SK-N-MC (cell line): ENCODE data around the gene PRRC2A.
A peak's percentile ranks its signal among the peaks of the same experiment; 100 is the strongest.

ENCODE experiments used
- DNase-seq: peaks from one replicate; pipeline ENCODE4 v3.0.0-alpha.2; 2011; ENCODE audit warnings: low read depth, low spot score
- H3K27ac ChIP-seq: fragments of 200-600 bp; sonication (generic); 2 replicates; pipeline ENCODE4 v1.5.1; 2016; ENCODE audit warnings: mixed run types
- H3K36me3 ChIP-seq: fragments of 200-600 bp; sonication (generic); 2 replicates; pipeline ENCODE4 v1.6.1; 2017; ENCODE audit warnings: antibody characterized with exemption, low read length, mixed read lengths; ENCODE audit not compliant: insufficient read depth
- H3K4me3 ChIP-seq: fragments of 200-600 bp; sonication (generic); 2 replicates; pipeline ENCODE4 v1.5.1; 2016
- H3K9ac ChIP-seq: fragments of 200-600 bp; sonication (generic); 2 replicates; pipeline ENCODE4 v1.8.0; 2017; ENCODE audit warnings: mixed run types, mixed read lengths; ENCODE audit not compliant: insufficient read length
- H3K9me3 ChIP-seq: fragments of 200-600 bp; sonication (generic); 2 replicates; pipeline ENCODE4 v1.6.1; 2017; ENCODE audit warnings: low read depth, mild to moderate bottlenecking, antibody characterized with exemption, low read length, moderate library complexity, mixed read lengths
- EZH2 ChIP-seq: fragments of 200-600 bp; sonication (generic); IDR thresholded peaks from one replicate; pipeline ENCODE4 v1.6.1; 2017; ENCODE audit warnings: antibody characterized with exemption
- FOXP2 ChIP-seq: optimal IDR thresholded peaks from 2 replicates; pipeline ENCODE3; 2011; ENCODE audit warnings: mild to moderate bottlenecking, moderate library complexity; ENCODE audit not compliant: insufficient read depth; ENCODE audit errors: extremely low read length, control extremely low read depth
- POLR2AphosphoS5 ChIP-seq: IDR thresholded peaks from 2 replicates; pipeline ENCODE4 v1.6.1; 2012; ENCODE audit warnings: mild to moderate bottlenecking, low read depth, low read length, borderline replicate concordance

PRRC2A gene

DNA sequence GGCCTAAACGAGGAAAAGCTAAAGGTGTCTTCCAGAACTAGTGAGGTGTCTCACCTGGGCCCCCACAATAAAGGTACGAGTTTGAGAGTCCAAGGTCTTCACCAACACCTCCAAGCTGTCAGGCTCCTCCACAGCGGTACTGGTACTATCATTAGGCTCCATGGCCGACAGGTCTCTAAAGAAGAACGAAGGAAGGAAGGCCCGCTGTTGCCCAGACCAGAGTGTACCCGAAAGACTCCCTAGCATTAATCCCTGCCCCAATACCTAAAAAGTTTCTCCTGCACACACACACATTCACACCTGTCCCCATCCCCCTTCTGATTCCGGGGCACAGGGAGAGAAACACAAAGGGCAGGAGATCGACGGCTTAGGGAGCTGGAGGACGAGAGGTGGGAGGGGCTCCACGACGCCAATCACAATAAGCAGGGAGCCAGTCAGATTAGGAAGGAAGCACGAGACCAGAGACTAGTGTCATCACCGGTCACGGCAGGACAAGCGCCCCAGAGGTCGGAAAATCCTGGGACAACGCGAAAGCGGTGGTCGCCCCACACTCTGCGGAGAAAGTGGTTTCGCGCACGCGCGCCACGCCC is 31.2 kb downstream of the PRRC2A start:
- H3K4me3 ChIP-seq, result peak overlapping the region; percentile 85
- TF ChIP-seq FOXP2 (no peak), POLR2AphosphoS5 (no peak), EZH2 (no peak)
- no peaks in the 10 kb centered on the region for H3K9me3 ChIP-seq
- DNase-seq, result no peak
- peaks cover 33% of the 10 kb centered on the region for H3K36me3 ChIP-seq
- peak overlapping the region; percentile 84 for H3K9ac ChIP-seq
- H3K27ac ChIP-seq, result 0 out of 2 replicates have a peak overlapping the region, but pooled peaks have one; percentile 95

DNA sequence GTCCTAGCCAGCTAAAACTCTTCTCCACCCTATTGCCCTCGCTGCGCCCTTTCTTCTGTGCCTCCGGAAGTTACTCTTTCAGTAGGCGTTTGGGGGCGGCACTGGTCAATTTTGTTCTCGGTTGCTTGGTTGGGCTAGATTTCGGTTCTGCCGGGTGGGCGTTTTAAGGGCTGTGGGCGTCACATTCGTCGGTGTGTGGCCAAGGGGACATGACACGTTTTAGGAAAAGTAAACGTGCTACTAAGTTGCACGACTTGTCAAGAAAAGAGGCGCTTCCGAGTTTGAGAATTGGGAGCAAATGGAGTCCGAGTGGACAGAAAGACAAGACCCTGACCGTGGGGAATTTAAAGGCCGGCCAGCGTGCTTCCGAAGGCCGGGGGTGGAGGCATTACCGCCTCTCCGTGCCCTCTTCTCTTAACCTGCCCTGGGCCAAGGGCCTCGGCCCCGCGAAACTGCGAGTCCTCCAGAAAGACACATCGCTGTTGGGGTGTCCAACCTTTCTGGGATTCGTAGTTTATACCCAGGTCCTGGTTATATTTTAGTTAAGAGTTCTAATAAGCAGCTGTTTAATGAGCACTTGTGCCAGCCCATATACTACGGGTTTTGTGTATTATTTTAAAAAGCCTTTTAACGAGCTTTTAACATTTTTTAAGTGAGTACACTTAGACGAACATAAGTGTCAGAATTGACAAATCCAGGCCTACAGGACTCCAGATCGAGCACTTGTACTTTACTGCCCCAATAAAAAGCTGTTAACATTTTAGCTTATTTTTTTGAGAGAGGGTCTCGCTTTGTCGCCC is 32.6 kb downstream of the PRRC2A start:
- peak overlapping the region; percentile 95 for H3K27ac ChIP-seq

DNA sequence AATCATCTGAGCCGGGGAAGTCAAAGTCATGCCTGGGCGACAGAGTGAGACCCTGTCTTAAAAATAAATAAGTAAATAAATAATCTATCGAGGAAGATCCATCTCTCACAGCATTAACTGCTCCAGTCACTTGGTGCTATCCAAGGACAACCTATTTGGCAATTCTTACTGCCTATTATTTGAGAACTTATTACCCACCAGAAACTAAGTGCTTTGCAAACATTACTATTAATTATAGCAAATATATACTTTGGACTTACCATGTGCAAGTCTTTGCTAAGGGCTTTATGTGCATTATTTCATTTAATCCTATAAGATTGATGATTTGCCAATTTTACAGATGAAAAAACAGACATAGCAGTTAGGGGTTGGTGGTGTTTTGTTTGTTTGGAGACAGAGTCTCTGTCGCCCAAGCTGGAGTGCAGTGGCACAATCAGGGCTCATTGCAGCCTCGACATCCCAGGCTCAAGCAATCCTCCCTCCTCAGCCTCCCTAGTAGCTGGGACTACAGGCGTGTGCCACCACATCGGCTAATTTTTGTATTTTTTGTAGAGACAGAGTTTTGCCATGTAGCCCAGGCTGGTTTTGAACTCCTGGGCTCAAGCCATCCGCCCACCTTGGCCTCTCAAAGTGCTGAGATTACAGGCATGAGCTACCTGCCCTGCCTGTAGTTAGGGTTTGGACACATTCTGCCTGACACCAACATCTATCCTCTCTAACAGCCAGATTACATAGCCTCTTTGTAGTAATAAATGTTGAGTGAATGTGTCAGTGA is 34.2 kb downstream of the PRRC2A start:
- Histone ChIP-seq H3K27ac (no peak overlapping the region), H3K36me3 (peaks cover 7% of the 10 kb centered on the region; the same call in 1 of the 2 replicates), H3K9ac (no peak overlapping the region), H3K9me3 (no peaks in the 10 kb centered on the region), H3K4me3 (no peak overlapping the region)
- no peak for DNase-seq
- TF ChIP-seq FOXP2, result no peak

More for the DNA sequence above, 32.6 kb downstream of the PRRC2A start:
- peak overlapping the region; percentile 85 for H3K4me3 ChIP-seq
- no peak for DNase-seq
- H3K9ac ChIP-seq, result peak overlapping the region; percentile 84
- H3K36me3 ChIP-seq, result peaks cover 22% of the 10 kb centered on the region
- no peaks in the 10 kb centered on the region for H3K9me3 ChIP-seq
- TF ChIP-seq EZH2 (no peak), POLR2AphosphoS5 (peak; percentile 84), FOXP2 (no peak)

DNA sequence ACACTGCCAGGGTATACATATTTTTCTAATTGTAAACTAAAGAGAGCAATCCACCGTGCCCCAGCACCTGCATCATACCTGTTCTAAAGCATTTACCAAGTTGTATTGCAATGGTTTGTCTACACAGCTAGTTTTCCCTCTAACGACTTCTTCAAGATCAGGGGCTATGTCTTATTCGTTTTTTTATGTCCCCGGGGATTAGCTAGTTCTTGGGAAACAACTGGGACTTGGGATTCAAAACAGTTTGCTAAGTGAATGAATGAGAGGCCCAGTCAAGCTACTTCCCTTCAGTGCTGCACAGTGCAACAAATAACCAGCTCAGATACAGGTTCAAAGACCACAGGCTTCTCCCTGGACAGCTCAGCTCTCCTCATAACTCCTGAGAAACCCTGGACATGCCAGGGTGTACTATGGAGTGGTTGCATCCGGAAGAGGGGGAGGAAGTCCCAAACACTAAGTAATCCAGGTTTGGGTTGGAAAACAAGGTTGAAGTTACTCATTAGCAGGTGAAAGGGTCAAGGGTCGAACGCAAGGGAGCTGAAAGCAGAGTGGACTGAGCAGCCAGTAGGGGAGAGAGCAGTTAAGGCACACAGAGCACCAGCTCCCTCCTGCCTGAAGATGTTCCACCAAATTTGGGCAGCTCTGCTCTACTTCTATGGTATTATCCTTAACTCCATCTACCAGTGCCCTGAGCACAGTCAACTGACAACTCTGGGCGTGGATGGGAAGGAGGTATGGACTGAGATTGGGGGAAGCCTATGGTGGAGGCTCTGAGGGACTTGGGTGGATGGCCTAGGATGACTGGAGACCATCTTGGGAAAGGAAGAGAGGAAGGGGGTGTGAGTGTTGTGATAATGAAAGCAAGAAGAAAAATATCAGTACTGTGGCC is 35.1 kb downstream of the PRRC2A start, which contains the start of gene APOM:
APOM (plus strand) TSS at position 546 of the 889 bp plus-strand sequence; CDS start at position 619, 73 bp downstream.
- Histone ChIP-seq H3K36me3 (peaks cover 4% of the 10 kb centered on the region; the same call in 1 of the 2 replicates), H3K27ac (peak within 1 kb of the TSS; percentile 8; the same call in 1 of the 2 replicates), H3K9ac (no peak within 1 kb of the TSS), H3K9me3 (no peaks in the 10 kb centered on the region), H3K4me3 (no peak within 1 kb of the TSS)
- no peak for TF ChIP-seq POLR2AphosphoS5
- TF ChIP-seq EZH2, result no peak
- no peak for TF ChIP-seq FOXP2
- no peak for DNase-seq

DNA sequence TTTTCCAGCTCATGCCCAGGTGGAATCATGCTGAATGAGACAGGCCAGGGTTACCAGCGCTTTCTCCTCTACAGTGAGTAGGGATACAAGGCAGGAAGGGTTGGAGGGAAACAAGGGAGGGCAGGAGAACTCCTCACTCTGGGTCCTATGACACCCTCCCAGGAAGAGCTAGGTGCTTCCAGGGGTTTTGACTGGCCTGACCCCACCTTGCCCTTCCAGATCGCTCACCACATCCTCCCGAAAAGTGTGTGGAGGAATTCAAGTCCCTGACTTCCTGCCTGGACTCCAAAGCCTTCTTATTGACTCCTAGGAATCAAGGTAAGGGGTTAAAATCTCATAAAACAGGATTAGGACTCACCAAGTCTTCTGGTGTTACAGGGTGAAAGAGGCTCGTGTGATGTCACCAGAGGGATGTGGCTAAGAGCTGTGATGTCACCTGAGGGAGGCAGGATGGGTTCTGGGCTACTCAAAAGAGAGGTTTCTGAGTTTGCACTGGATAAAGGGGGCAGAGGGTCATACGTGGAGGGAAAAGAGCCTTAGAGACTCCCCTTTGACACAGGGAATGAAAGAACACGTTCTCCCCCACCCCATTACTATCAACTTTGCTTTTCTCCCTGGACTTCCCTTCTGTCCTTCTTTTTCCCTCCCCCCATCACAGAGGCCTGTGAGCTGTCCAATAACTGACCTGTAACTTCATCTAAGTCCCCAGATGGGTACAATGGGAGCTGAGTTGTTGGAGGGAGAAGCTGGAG is 37.1 kb downstream of the PRRC2A start:
- DNase-seq, result no peak

DNA sequence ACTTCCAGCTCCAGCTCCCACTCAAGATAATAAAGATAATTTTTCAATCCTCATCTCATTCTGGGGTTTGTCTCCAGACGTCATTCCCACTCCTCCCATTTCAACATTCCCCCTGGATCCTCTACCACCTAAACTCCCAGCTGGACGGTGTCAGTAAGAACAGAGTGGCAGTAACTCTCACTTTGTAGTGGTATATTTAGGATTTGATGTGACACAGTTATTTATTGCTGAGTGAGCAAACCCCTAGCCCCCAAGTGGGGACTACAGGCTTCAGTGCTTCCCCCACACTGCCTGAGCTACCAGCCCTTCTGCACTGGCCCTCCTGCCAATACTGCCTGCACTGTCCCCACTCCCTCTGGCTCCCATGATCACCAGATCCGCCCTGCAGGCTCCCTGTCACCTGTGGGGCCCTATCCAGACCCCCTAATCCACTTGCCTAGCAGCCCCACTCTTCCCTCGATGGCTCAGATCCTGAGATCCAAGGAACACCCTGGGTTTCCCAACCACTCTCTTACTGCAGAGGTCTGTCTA is 37.7 kb downstream of the PRRC2A start:
- H3K9me3 ChIP-seq, result no peaks in the 10 kb centered on the region
- TF ChIP-seq EZH2 (no peak), POLR2AphosphoS5 (no peak), FOXP2 (no peak)
- H3K9ac ChIP-seq, result no peak overlapping the region
- no peak overlapping the region for H3K4me3 ChIP-seq
- no peak overlapping the region for H3K27ac ChIP-seq
- H3K36me3 ChIP-seq, result peaks cover 13% of the 10 kb centered on the region; the same call in 1 of the 2 replicates
- DNase-seq, result no peak

More for the DNA sequence above, 37.1 kb downstream of the PRRC2A start:
- no peak overlapping the region for H3K4me3 ChIP-seq
- no peak for TF ChIP-seq POLR2AphosphoS5
- no peak for TF ChIP-seq EZH2
- TF ChIP-seq FOXP2, result no peak
- H3K9me3 ChIP-seq, result no peaks in the 10 kb centered on the region
- H3K27ac ChIP-seq, result no peak overlapping the region
- H3K36me3 ChIP-seq, result peaks cover 11% of the 10 kb centered on the region; the same call in 1 of the 2 replicates
- H3K9ac ChIP-seq, result no peak overlapping the region
